Measurements from ENCODE around the gene RAB24.

DNA sequence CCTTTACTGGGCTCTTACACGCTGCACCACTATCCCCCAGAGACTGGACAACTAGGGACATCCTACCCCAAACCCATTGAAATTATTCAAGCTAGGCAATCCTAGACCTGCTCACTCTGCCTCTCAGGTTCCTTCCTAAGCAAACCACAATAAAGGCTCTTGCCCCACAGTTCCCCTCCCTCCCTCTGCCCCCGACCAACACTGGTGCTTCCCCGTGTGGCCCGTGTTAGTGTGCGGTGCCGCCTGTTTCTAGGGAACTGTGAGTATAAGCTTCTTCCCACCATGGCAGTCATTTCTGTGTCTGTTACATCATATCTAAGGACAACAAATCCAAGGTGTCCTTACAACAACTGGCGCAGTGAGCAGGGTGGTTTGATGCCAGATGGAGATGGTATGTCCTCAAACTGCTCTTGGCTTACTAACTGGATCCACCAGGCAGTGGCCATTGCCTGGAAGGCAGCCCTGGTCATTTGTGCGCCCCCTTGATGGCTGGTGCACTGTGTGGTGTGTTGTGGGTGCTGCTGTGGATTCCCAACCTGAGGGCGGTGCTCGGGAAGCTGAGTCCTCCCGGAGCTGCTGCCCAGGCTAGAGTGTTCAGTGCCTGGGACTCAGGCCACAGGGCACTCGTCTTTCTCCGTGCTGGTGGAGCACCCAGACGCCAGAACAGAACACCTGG lies 16.5 kb upstream of the RAB24 start:
- TF ChIP-seq, protein P1, sequence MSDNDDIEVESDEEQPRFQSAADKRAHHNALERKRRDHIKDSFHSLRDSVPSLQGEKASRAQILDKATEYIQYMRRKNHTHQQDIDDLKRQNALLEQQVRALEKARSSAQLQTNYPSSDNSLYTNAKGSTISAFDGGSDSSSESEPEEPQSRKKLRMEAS (IDR thresholded peaks at IDR 0.05) = no peak
- TF ChIP-seq CREB1 (IDR thresholded peaks at IDR 0.05; ENCODE audit: low read depth) (no peak), TAF1 (IDR thresholded peaks at IDR 0.05; ENCODE audit: low read depth) (no peak), CEBPB (IDR thresholded peaks at IDR 0.05) (no peak), FOXM1 (IDR thresholded peaks at IDR 0.05; ENCODE audit: borderline replicate concordance, low read depth) (no peak), EP300 (IDR thresholded peaks at IDR 0.05; ENCODE audit: borderline replicate concordance) (no peak)
- TF ChIP-seq, protein P2, sequence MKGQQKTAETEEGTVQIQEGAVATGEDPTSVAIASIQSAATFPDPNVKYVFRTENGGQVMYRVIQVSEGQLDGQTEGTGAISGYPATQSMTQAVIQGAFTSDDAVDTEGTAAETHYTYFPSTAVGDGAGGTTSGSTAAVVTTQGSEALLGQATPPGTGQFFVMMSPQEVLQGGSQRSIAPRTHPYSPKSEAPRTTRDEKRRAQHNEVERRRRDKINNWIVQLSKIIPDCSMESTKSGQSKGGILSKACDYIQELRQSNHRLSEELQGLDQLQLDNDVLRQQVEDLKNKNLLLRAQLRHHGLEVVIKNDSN (IDR thresholded peaks at IDR 0.05) = no peak
- TF ChIP-seq, protein P3, sequence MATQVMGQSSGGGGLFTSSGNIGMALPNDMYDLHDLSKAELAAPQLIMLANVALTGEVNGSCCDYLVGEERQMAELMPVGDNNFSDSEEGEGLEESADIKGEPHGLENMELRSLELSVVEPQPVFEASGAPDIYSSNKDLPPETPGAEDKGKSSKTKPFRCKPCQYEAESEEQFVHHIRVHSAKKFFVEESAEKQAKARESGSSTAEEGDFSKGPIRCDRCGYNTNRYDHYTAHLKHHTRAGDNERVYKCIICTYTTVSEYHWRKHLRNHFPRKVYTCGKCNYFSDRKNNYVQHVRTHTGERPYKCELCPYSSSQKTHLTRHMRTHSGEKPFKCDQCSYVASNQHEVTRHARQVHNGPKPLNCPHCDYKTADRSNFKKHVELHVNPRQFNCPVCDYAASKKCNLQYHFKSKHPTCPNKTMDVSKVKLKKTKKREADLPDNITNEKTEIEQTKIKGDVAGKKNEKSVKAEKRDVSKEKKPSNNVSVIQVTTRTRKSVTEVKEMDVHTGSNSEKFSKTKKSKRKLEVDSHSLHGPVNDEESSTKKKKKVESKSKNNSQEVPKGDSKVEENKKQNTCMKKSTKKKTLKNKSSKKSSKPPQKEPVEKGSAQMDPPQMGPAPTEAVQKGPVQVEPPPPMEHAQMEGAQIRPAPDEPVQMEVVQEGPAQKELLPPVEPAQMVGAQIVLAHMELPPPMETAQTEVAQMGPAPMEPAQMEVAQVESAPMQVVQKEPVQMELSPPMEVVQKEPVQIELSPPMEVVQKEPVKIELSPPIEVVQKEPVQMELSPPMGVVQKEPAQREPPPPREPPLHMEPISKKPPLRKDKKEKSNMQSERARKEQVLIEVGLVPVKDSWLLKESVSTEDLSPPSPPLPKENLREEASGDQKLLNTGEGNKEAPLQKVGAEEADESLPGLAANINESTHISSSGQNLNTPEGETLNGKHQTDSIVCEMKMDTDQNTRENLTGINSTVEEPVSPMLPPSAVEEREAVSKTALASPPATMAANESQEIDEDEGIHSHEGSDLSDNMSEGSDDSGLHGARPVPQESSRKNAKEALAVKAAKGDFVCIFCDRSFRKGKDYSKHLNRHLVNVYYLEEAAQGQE (IDR thresholded peaks at IDR 0.05; ENCODE audit: low read depth) = no peak
